ENCODE results near the gene PPP1R10. TPM values are rescaled to one million over a fixed set of nuclear protein-coding genes. Genes with fewer than 3 reads are reported as not detected.

The PPP1R10 gene
- polyA plus RNA-seq, 2 of the 4 experiments (the other 2 are of a cell fraction): 26.4 to 37.6 TPM

DNA sequence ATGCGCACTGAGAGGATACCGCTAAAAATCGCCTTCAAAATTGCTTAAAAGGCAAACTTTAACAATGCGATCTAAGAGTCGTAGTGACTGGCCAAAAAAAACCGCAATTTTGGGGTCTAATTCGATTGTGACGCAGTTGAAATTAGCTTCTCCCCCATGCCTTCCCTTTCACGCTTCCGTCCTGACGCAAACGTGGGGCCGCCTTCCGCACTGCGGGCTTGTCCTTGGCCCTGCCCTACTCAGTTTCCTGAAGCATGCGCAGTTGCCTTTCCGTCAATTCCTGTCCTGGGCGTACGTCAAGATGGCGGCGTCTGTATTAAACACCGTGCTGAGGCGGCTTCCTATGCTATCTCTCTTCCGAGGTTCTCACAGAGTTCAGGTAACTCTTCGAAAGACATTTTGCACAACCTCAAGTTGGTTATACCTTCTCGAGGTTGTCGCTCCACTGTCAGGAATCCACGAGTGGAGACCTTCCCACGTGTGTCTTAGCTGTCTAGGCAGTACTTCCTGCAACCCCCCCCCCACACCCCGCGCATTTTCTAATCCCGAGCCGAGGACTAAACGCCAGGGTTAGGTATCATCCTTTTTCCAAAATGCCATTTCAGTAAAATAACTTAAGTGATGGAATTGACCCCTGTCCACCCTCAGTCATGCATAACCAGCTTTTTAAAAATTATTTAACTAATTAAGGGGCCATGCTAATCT lies 674 bp upstream of the PPP1R10 start, which contains the start of gene MRPS18B (continued):
- TF ChIP-seq, protein P1, sequence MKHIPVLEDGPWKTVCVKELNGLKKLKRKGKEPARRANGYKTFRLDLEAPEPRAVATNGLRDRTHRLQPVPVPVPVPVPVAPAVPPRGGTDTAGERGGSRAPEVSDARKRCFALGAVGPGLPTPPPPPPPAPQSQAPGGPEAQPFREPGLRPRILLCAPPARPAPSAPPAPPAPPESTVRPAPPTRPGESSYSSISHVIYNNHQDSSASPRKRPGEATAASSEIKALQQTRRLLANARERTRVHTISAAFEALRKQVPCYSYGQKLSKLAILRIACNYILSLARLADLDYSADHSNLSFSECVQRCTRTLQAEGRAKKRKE (CRISPR knock-in tag; IDR thresholded peaks at IDR 0.05; ENCODE audit: low read depth): no peak
- TF ChIP-seq, protein P2, sequence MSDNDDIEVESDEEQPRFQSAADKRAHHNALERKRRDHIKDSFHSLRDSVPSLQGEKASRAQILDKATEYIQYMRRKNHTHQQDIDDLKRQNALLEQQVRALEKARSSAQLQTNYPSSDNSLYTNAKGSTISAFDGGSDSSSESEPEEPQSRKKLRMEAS (IDR thresholded peaks at IDR 0.05): peak; percentile 73
- TF ChIP-seq RNF2 (IDR thresholded peaks at IDR 0.05; ENCODE audit: borderline replicate concordance, low read depth) (no peak), RCOR1 (IDR thresholded peaks at IDR 0.05; ENCODE audit: low read depth, low read length) (no peak), CBX8 (IDR thresholded peaks at IDR 0.05) (no peak), PHF8 (IDR thresholded peaks at IDR 0.05; ENCODE audit: borderline replicate concordance, low read depth) (peak; percentile 59; the same call in 1 of the 2 replicates), POLR2A (IDR thresholded peaks at IDR 0.05; ENCODE audit: low read length) (peak; percentile 79), HOXA7 (CRISPR knock-in tag; IDR thresholded peaks at IDR 0.05) (no peak), EHMT2 (IDR thresholded peaks at IDR 0.05; ENCODE audit: low read depth) (no peak), MAFK (IDR thresholded peaks at IDR 0.05; ENCODE audit: partially characterized antibody) (peak; percentile 60), ZC3H11A (IDR thresholded peaks at IDR 0.05) (no peak), KDM5A (IDR thresholded peaks at IDR 0.05) (peak; percentile 81), HEYL (CRISPR knock-in tag; IDR thresholded peaks at IDR 0.05) (no peak), JUNB (IDR thresholded peaks at IDR 0.05) (no peak)
- TF ChIP-seq, protein P3, sequence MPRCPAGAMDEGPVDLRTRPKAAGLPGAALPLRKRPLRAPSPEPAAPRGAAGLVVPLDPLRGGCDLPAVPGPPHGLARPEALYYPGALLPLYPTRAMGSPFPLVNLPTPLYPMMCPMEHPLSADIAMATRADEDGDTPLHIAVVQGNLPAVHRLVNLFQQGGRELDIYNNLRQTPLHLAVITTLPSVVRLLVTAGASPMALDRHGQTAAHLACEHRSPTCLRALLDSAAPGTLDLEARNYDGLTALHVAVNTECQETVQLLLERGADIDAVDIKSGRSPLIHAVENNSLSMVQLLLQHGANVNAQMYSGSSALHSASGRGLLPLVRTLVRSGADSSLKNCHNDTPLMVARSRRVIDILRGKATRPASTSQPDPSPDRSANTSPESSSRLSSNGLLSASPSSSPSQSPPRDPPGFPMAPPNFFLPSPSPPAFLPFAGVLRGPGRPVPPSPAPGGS (IDR thresholded peaks at IDR 0.05): 0 out of 3 replicates have a peak, but pooled peaks have one; percentile 65
- TF ChIP-seq, protein P4, sequence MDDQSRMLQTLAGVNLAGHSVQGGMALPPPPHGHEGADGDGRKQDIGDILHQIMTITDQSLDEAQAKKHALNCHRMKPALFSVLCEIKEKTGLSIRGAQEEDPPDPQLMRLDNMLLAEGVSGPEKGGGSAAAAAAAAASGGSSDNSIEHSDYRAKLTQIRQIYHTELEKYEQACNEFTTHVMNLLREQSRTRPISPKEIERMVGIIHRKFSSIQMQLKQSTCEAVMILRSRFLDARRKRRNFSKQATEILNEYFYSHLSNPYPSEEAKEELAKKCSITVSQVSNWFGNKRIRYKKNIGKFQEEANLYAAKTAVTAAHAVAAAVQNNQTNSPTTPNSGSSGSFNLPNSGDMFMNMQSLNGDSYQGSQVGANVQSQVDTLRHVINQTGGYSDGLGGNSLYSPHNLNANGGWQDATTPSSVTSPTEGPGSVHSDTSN (IDR thresholded peaks at IDR 0.05): no peak
- TF ChIP-seq, protein P5, sequence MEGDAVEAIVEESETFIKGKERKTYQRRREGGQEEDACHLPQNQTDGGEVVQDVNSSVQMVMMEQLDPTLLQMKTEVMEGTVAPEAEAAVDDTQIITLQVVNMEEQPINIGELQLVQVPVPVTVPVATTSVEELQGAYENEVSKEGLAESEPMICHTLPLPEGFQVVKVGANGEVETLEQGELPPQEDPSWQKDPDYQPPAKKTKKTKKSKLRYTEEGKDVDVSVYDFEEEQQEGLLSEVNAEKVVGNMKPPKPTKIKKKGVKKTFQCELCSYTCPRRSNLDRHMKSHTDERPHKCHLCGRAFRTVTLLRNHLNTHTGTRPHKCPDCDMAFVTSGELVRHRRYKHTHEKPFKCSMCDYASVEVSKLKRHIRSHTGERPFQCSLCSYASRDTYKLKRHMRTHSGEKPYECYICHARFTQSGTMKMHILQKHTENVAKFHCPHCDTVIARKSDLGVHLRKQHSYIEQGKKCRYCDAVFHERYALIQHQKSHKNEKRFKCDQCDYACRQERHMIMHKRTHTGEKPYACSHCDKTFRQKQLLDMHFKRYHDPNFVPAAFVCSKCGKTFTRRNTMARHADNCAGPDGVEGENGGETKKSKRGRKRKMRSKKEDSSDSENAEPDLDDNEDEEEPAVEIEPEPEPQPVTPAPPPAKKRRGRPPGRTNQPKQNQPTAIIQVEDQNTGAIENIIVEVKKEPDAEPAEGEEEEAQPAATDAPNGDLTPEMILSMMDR (IDR thresholded peaks at IDR 0.05): no peak

DNA sequence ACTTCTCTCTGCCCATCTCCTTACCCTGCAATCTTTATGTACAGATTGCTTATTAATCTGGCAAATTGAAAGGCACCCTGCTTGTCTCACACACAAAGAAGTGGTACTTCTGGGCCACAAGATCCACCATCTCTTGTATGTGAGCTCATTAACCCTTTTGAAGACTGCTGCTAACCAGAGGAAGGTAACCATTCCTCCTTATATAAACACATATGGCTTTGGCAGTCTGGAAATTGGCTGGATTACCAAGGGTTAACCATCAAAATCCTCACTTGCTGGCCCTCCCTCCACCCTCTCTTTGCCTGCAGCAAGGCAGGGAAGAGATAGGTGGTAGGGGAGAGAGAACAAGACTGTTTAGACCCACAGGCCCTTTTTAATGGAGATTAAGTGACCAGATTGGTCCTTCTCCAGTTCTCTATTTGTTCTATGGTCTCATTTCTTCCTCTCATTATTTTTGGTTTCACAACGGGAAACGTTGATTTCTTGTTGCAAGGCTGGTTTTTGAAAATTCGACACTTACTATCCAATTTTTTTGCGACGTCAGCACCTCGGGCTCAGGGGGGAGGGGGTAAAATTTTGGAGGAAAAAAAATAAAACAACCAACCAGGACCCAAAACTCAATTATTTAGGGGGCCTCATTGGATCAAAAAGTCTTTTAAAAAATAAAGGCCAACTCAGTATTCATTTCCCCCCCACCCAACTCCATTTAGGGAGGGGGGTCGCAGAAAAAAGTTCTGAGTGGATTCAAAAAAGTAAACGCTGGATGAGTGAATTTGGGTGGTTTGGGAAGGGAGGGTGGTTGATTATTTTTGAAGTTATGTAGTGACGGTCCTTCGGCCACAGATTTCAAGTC lies 859 bp downstream of the PPP1R10 start:
- Histone ChIP-seq H3K27ac (peak overlapping the region; percentile 90 to 97), H3K4me2 (peak overlapping the region; percentile 100), H3K4me1 (peaks cover 39% of the 10 kb centered on the region), H3K9me3 (no peaks in the 10 kb centered on the region), H3K4me3 (peak overlapping the region; percentile 88)
- peak in 1 of 2 experiments; percentile 60 for DNase-seq (ENCODE audit: low read depth in 1 of 2, low spot score in 1 of 2)
- POLR2A ChIA-PET: interaction anchor here (0.6 to 2.0 kb wide), 4 partner anchors 16 to 136 kb away, joined by 3 to 10 read pairs (median 4); partner anchors contain the start of gene GNL1
- no peak for FAIRE-seq
- CTCF ChIA-PET: no interaction called here
- ATAC-seq: no peak
- TF ChIP-seq NPAS2 (CRISPR knock-in tag; IDR thresholded peaks at IDR 0.05; ENCODE audit: borderline replicate concordance): no peak
- no peak for TF ChIP-seq HOXB5 (CRISPR knock-in tag; IDR thresholded peaks at IDR 0.05)
- peak; percentile 49 to 87; a peak in 3 of 5 replicates for TF ChIP-seq JUN (IDR thresholded peaks at IDR 0.05)
- peak; percentile 7; the same call in 1 of the 2 replicates for TF ChIP-seq TFCP2L1 (CRISPR knock-in tag; IDR thresholded peaks at IDR 0.05)
- TF ChIP-seq HOXA7 (CRISPR knock-in tag; IDR thresholded peaks at IDR 0.05): peak; percentile 13; the same call in 1 of the 2 replicates
- TF ChIP-seq, protein P6, sequence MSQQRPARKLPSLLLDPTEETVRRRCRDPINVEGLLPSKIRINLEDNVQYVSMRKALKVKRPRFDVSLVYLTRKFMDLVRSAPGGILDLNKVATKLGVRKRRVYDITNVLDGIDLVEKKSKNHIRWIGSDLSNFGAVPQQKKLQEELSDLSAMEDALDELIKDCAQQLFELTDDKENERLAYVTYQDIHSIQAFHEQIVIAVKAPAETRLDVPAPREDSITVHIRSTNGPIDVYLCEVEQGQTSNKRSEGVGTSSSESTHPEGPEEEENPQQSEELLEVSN (IDR thresholded peaks at IDR 0.05; ENCODE audit: borderline replicate concordance, low read depth): no peak
- TF ChIP-seq CHD4 (IDR thresholded peaks at IDR 0.05; ENCODE audit: borderline replicate concordance): no peak
- no peak for TF ChIP-seq FOSL2 (IDR thresholded peaks at IDR 0.05)
- no peak for TF ChIP-seq FOSL2 (CRISPR knock-in tag; IDR thresholded peaks at IDR 0.05)
- TF ChIP-seq GATA3 (IDR thresholded peaks at IDR 0.05; ENCODE audit: borderline replicate concordance): no peak
- TF ChIP-seq, protein P7, sequence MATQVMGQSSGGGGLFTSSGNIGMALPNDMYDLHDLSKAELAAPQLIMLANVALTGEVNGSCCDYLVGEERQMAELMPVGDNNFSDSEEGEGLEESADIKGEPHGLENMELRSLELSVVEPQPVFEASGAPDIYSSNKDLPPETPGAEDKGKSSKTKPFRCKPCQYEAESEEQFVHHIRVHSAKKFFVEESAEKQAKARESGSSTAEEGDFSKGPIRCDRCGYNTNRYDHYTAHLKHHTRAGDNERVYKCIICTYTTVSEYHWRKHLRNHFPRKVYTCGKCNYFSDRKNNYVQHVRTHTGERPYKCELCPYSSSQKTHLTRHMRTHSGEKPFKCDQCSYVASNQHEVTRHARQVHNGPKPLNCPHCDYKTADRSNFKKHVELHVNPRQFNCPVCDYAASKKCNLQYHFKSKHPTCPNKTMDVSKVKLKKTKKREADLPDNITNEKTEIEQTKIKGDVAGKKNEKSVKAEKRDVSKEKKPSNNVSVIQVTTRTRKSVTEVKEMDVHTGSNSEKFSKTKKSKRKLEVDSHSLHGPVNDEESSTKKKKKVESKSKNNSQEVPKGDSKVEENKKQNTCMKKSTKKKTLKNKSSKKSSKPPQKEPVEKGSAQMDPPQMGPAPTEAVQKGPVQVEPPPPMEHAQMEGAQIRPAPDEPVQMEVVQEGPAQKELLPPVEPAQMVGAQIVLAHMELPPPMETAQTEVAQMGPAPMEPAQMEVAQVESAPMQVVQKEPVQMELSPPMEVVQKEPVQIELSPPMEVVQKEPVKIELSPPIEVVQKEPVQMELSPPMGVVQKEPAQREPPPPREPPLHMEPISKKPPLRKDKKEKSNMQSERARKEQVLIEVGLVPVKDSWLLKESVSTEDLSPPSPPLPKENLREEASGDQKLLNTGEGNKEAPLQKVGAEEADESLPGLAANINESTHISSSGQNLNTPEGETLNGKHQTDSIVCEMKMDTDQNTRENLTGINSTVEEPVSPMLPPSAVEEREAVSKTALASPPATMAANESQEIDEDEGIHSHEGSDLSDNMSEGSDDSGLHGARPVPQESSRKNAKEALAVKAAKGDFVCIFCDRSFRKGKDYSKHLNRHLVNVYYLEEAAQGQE (IDR thresholded peaks at IDR 0.05): no peak
- peak; percentile 92 for TF ChIP-seq MAFK (IDR thresholded peaks at IDR 0.05; ENCODE audit: partially characterized antibody)
- peak; percentile 10; the same call in 1 of the 2 replicates for TF ChIP-seq POLR2A (IDR thresholded peaks at IDR 0.05; ENCODE audit: low read length)
- WGBS (ENCODE audit: missing lambda C conversion rate): 1% methylated on average over 10 of the region's 10 CpGs

Measured in A549 (cell line).